Stimulated activated CD4-positive, alpha-beta T cell treated with anti-CD3 and anti-CD28 coated beads, Interleukin-1b, Interleukin-23, amount 100 ng/mL, for 4 hours (primary cell): ENCODE data around the gene LAMA5.

ENCODE experiments used
- DNase-seq, 2 donors: peaks; one replicate each; pipeline ENCODE4 v3.0.0-alpha.2; 2020; ENCODE audit warnings: low read depth in 2 of 2

Gene LAMA5

GRCh38 chr20:62328684-62329388, 38.3 kb downstream of the LAMA5 start:
- no peak for DNase-seq

- DNase-seq = no peak
Observed at GRCh38 chr20:62327726-62328495, 39.2 kb downstream of the LAMA5 start.

DNA sequence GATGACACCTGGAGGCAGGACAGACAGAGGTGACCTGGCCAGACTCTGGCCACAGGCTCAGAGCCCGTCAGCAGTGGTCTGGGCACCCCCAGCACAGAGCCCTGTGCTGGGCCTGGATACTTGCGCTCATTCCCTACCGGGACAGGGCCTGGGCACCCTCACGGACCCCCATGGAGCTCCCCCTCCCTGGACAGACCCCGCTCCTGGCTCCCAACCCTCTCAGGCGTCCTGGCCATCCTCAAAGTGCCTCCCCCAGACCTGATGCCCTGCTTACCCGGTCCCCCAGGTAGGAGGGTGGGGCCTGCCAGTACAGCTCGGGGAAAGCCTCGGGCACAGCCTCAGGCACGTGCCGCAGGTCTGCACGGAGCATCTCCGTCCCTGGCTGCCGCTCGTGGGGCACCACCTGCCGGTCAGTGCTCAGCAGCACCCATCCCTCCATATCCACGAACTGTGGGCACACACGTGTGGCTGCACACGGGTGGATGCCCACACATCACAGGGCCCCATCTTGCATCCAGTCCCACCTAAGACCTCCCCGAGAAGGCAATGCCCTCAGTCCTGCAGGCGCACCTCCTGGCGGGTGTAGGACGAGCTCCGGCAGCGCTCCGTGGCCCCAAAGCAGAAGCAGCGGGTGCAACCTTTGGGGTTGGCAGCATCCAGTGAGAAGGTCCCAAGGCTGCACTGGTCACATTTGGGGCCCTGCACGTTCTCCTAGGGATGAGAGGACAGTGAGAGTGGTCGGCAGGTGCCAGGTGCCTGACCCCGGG, 40.0 kb downstream of the LAMA5 start:
- no peak for DNase-seq

- no peak for DNase-seq
Observed at GRCh38 chr20:62326559-62326958, 40.6 kb downstream of the LAMA5 start.

GRCh38 chr20:62325172-62325905, 41.8 kb downstream of the LAMA5 start:
- DNase-seq = no peak

DNA sequence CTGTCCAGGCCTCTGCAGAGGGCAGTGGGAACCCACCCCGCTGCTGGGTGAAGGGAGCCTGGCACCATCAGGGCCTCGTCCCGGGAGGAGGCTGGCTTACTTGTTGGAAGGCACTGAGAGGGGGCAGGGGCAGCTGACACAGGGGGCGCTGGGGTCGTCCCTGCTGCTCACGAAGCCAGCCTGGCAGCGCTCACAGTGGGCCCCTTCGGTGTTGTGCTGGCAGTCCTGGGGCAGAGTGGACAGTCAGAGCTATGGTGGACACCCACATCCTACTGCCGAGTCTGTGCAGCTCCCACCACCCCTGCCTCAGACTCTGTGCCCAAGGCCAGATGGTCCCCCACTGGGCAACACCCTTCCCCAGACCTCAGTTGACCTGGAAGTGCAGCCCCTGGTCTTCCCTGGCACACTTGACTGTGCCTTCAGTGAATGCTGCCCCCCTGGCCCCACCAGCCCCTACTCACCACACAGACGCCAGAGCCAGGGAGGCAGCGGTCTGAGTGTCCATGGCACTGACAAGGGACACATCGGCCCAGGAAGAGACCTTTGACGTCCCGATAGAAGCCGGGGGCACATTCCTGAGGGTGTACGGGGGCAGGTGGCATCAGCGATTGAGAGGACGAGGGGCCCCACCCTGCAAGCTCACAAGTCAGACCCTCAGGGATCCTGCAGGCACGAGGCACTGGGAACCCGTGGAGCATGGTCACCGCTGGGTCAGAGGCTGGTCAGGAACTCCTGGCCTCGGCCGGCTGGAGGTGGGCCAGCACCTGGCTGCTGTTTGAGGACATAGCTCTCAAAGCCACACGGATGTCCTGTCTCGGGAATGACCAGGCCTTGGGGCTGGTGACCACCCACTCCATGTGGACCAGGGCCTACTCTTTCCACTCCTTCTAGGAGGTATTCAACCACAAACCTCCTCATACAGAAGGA, 42.9 kb downstream of the LAMA5 start:
- no peak for DNase-seq

DNA sequence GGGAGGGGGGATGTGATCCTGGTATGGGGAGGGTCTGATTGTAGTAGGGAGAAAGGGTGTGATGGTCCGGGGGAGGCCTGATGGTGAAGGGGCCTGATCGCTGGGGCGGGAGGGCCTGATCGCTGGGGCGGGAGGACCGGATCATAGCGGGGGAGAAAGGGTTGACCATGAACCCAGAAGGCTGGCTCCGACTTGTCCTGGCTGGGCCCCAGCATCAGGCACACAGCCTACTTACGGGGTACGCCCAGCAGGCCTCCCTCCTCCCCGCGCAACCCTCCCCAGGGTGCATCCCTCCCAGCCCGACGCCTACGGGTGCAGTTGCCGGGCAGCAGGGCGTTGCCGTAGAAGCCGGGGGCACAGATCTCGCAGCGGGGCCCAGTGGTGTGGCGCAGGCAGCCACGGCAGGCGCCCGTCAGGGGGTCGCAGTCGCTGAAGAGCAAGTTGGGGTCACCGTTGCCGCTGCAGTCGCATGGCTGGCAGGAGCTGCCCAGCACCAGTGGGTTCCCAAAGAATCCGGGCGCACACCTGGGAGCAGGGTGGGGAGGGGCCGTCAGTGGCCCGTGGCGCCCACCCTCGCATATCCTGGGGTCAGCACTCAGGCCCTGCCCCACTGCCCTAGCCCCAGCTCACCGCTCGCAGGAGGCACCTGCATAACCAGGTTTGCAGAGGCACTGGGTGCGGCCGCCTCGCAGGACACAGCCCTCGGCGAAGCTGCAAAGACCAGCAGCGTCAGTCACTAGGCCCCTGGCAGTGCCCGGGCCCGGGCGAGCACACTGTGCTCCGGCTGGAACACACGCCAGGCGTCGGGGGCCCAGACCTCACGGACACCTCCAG, 43.7 kb downstream of the LAMA5 start:
- DNase-seq = no peak

GRCh38 chr20:62322492-62323041, 44.5 kb downstream of the LAMA5 start:
- DNase-seq = no peak

GRCh38 chr20:62321975-62322374, 45.1 kb downstream of the LAMA5 start:
- DNase-seq = no peak

DNA sequence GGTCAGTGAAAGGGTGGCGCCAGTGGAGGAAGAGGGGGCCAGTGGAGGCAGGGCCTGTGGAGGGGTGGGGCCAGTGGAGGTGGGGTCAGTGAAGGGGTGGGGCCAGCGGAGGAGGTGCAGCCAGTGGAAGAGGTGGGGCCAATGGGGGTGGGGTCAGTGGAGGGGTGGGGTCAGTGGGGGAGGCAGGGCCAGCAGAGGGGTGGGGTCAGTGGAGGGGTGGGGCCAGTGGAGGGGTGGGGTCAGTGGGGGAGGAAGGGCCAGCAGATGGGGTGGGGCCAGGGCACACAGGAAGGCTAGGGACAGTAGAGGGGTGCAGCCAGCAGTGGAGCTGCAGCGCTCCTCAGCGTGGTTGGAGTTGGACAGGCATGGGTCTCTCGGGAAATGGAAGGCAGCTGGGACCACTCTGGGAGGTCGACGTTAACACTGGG, 45.6 kb downstream of the LAMA5 start:
- DNase-seq = no peak

DNA sequence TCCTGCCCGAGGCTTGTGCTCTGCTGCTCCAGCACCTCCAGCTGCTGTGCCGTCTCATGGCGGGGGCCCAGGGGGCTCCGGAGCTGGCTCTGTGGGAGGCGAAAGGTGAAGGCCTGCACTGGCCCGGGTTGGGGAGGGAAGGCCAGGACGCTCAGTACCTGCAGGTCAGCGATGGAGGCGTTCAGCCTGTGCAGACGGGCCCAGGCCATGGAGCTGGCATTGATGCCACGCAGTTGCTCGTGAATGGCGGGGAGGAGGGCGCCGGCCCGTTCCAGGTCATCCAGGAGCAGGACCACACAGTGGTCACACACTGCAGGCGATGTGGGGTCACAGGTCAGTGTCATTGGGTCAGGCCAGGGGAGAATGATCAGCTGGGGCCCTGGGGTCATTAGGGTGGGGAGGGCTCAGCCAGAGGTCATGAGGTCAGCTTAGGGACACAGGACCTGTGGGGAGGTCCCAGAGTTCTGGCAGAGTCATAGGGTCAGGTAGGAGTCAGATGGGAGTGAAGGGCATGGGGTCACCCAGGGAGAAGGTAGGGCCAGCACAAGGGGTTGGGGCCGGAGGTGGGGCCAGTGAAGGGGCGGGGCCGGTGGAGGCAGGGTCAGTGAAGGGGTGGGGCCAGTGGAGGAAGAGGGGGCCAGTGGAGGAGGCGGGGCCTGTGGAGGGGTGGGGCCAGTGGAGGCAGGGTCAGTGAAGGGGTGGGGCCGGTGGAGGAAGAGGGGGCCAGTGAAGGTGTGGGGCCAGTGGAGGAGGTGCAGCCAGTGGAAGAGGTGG, 46.3 kb downstream of the LAMA5 start:
- no peak for DNase-seq

DNA sequence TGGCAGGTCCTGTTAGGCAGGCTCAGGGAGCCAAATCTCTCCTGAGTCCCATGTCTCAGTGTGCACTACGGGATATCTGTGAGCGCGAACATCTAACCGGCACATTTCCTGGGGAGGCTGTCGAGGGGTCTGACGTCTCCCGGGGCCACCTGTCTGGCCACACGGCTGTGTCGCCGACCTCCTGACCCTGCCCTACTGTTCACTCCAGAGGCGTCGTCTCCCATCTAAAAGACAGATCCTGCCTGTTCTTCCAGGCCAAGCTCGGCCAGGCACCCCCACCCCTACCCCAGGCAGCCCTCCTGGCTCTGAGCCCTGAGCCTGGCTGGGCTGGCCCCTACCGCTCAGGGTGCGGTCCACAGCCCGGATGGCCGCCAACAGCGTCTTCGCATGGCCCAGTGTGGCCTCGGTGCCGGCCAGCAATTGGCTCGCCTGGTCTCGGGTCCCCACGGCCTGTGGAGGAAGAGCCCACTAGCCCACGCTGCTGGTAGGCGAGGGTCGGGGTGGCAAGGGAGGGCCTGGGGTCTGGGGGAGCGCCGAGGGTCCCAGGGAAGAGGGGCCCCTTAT, 47.7 kb downstream of the LAMA5 start:
- no peak for DNase-seq

GRCh38 chr20:62318400-62319345, 48.4 kb downstream of the LAMA5 start:
- no peak for DNase-seq

GRCh38 chr20:62317167-62317655, 49.9 kb downstream of the LAMA5 start:
- DNase-seq = no peak

DNA sequence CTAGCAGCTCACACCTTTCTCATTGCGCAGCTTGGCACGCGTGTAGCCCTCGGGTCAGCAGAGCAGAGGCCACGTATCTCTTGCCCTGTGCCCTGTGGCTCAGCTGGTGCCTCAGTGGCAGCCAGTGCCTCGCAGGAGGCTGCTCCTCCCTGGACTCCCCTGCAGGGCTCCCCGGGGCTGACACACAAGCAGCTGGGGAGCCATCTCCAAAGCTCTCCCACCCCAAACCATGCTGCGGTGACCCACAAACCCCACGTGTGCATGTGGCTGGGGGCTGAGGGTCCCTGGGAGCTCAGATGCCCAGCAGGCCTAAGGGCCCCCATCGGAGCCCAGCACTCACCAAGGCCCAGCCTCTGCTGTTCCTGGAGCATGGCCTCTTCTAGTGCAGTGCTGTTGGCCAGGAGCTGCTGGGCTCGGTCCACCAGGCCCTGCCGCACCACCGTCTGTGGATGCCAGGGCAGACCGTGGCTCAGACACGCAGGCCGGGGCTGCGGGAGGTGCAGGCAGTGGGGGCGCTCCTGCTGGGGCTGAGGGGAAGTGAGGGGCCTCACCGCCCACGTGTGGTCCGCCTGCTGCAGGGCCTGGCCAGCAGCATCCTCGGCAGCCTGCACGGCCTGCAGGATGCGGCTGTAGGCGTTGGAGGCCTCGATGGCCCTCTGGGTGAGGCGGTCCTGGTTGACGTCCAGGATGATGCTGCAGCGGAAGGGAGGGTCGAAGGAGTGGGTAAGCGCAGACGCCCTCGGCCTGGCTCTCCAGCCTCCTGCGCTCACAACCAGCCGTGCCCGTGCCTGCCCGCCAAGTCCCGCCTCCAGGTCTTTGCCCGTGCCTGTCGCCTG, 50.6 kb downstream of the LAMA5 start:
- DNase-seq = no peak

DNA sequence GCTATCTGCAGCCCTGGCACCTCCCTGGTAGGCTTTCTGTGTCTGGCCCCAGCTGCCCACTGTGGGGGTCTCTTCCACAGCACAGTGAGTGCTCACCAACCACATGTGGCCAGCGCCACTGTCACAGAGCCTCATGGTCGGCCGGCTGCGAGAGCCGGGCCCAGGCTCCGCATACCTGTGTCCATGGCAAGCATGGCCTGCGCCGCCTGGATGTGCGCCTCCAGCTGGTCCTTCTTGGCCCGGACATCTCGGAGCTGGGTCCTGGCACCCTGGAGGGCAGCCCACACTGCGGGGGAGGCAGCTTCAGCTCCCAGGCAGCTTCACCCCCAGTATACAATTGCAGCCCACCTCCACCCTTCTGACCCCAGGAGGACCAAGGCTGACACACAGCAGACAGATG, 51.3 kb downstream of the LAMA5 start:
- no peak for DNase-seq
